Ishikawa (cell line): Measurements from ENCODE around the gene UPK2.

Source experiments
- CEBPB ChIP-seq: IDR thresholded peaks from 2 replicates; pipeline ENCODE4 v1.6.1; 2012
- CREB1 ChIP-seq: IDR thresholded peaks from 2 replicates; pipeline ENCODE4 v1.6.1; 2012; ENCODE audit warnings: low read depth
- EP300 ChIP-seq: IDR thresholded peaks from 2 replicates; pipeline ENCODE4 v1.6.1; 2012; ENCODE audit warnings: borderline replicate concordance
- FOXM1 ChIP-seq: IDR thresholded peaks from 2 replicates; pipeline ENCODE4 v1.6.1; 2012; ENCODE audit warnings: low read depth, borderline replicate concordance
- MAX ChIP-seq: IDR thresholded peaks from 2 replicates; pipeline ENCODE4 v1.6.1; 2012
- RAD21 ChIP-seq: IDR thresholded peaks from 2 replicates; pipeline ENCODE4 v1.6.1; 2012; ENCODE audit warnings: low read depth
- REST ChIP-seq: IDR thresholded peaks from 2 replicates; pipeline ENCODE4 v1.6.1; 2012; ENCODE audit warnings: low read depth, mild to moderate bottlenecking
- TAF1 ChIP-seq: IDR thresholded peaks from 2 replicates; pipeline ENCODE4 v1.6.1; 2012; ENCODE audit warnings: low read depth, mild to moderate bottlenecking
- TEAD4 ChIP-seq: IDR thresholded peaks from 2 replicates; pipeline ENCODE4 v1.6.1; 2012
- USF1 ChIP-seq: IDR thresholded peaks from 2 replicates; pipeline ENCODE4 v1.6.1; 2012

GRCh38 chr11:118918686-118919280 lies 37.3 kb upstream of the UPK2 start:
- TF ChIP-seq CEBPB: no peak
- TF ChIP-seq FOXM1: no peak
- TF ChIP-seq REST: no peak
- no peak for TF ChIP-seq MAX
- TF ChIP-seq RAD21: no peak
- no peak for TF ChIP-seq USF1
- no peak for TF ChIP-seq CREB1
- no peak for TF ChIP-seq TAF1
- no peak for TF ChIP-seq TEAD4
- TF ChIP-seq EP300: no peak
